Lung microvascular endothelial cell (primary cell): Measurements from ENCODE around the gene DAAM2. TPM values are rescaled to one million over a fixed set of nuclear protein-coding genes. Genes with fewer than 3 reads are reported as not detected.

ENCODE experiments used
- DNase-seq, 2 donors: peaks; one replicate each; pipeline versions ENCODE4 v3.0.0 to v3.0.0-alpha.2; 2010; ENCODE audit warnings: low read depth in 2 of 2
- total RNA-seq: library from RNA; depleted of rRNA; stranded (reverse); fragments of >200 nt; gene quantifications from 2 replicates; pipeline ENCODE4 v1.2.1, GENCODE V29; 2014

Gene DAAM2
- total RNA-seq, 1 donor from 2014 or later = 0.20 TPM

DNA sequence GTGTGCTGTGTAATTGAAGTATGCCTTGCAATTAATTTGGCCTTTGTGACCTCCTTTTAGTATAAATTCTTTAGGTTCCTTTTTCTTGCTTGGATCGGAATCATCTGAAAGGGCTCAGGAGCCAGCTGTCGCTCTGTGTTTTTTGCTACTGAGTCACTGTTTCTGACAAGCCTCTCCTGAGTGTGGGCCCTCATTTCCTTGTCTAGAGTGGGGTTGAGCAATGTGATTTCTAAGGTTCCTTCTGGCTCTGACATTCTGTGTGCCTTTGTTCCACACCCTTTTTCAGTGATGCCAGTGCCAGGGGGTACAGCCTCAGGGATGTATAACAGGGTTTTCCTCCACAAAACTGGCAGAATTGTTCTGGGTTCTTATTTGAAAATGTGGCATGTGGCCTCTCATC lies 26.5 kb downstream of the DAAM2 start:
- no peak for DNase-seq

DNA sequence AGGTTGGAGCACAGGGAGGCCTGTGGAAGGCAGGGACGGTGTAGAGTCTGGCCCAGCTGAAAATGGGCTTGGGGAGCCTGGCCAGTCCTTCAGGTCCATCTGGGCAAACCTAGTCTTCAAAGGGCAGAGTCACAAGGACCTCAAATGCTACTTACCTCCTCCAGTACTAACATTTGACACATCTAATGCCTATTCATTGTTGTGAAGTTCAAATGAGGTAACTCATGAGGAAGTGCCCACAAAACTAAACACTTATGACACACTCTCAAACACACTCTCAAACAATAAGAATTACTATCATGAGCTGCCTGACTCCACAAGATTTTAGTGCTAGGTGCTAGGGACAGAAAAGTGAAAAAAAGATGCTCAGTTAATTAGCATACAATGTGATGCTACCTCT lies 27.1 kb downstream of the DAAM2 start:
- no peak for DNase-seq

GRCh38 chr6:39819676-39820075 lies 27.5 kb downstream of the DAAM2 start:
- DNase-seq = no peak

GRCh38 chr6:39820553-39820952 lies 28.4 kb downstream of the DAAM2 start:
- DNase-seq = no peak

- DNase-seq = no peak
Measured at GRCh38 chr6:39821046-39821740, 29.0 kb downstream of the DAAM2 start.

DNA sequence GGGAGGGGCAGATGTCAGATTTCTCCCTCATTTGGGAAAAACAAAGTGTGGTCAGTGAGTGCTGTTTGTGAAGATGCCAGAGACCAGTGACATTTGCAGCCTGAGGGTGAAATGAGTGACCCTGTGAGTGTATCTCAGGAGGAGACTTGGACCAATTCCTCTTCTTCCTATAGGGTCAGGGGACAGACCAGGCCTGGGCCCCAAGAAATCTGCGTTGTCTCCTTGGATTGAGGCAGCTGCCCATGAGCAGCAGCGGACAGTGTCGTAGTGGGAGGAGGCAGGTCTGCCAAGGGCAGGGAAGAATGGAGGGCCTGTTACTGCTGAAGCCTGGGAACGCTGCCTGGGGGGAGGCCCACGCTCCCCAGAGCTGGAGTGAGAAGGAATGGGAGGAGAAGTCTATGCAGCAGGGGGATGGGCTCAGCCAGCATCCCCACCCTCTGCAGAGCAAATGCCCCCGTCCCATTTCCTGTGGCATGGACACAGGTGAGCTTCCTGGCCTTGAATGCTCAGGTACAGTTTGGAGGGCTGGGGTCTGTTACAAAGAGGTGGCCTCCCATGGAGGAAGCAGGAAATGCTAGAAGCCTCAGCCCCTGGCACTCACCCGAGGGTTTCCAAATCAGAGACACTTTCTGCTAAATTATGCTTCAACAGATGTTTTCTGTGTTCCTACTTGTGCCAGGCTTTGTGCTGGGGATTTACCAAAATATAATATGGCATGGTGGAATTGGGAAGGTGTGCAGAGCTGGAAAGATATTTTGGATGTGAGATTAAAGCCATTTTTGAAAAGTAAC lies 29.8 kb downstream of the DAAM2 start:
- DNase-seq = no peak

DNA sequence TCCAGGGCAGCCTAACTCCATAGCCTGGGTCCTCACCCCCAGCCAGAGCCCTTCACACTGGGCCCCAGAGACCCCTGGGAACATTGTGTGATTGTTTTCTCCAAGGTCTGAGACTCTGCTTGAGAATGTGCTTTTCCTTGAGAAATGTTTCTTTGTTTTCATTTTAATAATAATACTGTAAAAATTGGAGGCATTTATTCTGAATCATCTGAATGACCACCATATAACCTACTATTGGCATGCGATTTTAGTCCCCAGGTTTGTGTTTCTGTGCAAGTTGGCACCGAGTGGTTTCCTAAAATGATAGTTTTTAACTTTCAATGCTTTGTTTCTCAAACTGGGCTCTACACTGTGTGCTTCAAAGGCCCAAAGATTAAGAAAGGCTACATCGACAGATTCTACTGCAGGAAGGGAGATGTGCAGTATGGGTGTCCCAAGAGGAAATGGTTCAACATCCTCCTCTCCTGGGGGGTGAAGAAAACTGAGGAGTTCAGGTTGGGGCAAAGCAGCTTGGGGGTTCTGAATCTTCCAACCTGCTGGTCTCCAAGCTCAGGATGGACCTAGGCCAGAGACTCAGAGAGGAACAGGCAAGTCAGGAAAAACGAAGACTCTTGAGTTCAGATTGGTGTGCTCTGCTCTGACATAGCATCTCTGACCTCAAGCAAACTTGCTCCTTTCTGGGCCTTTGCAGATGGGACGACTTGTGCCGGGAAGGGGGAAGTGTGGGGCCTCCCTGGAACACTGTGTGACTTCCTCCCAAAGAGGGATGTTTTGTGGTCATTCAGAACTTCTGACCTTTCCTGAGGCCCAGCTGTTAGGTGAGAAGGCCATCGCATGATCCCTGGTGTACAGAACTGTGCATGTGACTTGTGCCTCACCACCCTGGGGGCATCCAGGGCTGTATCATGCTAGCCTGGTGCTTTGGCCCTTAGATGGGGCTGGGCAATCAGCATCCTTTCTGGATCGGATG lies 31.0 kb downstream of the DAAM2 start:
- DNase-seq = no peak

- DNase-seq = no peak
Measured at GRCh38 chr6:39824030-39824926, 32.1 kb downstream of the DAAM2 start.

- no peak for DNase-seq
Measured at GRCh38 chr6:39829331-39829730, 37.2 kb downstream of the DAAM2 start.

DNA sequence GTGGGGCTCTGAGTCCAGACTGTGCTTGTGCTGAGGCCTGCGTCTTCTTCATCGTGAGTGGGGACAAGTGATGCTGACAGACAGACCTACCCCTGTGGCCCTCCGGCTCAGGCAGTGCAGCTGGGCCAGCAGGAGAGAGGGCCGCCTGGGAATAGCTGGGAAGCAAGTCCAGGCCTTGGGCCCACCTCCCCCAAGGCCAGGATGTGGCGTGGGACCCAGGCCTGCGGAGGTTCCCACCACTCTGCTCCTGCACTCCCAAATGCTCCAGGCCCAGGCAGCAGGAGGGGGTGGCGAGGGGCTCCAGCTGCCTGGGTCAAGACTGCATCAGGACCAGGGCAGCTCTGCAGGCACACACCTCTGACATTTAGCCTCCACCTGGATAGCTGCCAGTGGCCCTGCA lies 38.3 kb downstream of the DAAM2 start:
- DNase-seq = no peak

DNA sequence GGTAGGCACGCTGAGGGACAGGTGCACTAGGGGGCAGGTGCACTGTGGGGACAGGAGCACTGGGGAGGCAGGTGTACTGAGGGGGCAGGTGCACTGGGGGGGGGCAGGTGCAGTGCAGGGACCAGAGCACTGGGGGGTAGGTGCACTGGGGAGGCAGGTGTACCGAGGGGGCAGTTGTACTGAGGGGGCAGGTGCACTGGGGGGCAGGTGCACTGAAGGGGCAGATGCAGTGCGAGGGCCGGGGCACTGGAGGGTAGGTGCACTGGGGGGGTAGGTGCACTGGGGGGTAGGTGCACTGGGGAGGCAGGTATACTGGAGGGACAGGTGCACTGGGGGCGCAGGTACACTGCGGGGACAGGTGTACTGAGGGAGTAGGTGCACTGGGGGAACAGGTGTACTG lies 39.5 kb downstream of the DAAM2 start:
- no peak for DNase-seq

- no peak for DNase-seq
Measured at GRCh38 chr6:39834278-39834677, 42.1 kb downstream of the DAAM2 start.

DNA sequence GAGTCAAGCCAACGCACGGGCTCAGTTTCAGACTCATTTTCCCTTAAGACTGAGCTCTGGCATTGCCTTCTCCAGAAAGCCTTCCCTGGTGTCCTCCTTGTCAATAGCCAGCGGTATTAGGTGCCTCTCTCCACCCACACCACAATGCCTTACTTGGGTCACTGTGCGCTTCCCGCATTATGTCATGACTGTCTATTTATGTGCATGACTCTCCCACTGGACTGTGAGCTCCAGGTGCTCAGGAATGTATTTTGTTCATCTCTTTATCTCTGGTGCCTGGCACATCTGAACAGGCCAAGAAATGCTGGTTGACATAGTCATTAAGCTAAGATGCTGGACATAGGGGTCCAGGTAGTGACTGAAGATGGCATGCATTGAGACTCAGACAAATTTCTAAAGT lies 42.7 kb downstream of the DAAM2 start:
- DNase-seq = no peak

DNA sequence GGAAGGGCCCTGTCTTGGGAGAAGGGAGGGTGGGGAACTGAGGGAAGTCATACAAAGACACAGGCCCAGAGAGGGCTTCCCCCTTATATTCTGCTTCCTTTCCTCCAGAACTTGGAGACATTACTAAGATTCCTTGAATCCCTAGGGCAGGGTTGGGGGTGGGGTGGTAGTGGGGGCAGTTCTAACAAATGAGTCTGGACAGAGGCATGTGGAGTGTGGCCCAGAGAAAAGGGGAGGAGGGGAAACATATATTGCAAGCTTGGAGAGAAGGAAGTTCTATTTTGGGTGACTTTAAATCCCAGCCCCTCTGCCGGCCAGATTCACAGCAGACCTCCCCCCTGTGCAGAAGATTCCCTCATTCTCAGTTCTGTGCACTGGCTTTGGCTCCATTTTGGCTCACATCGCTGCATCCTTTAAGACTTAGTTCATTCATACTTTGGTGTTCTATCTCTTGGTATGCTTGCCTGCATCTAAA lies 43.7 kb downstream of the DAAM2 start:
- no peak for DNase-seq

DNA sequence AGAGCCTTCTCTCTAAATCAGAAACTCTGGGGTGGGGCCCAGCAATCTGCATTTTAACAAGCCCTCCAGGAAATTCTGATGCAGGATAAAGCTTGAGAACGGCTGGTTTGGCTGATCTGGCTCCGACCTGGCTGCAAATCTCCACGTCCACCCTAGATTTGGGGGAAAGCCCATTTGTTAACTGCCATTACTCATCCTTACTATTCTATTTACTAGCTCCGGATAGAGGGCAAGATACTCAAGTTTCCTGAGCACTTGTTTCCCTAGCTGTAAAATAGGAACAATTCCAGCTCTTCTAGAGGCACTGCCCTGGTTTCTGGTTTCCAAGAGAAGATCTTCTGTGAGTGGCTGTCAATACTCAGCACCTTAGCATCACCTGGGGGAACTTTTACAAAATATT lies 44.4 kb downstream of the DAAM2 start:
- no peak for DNase-seq

DNA sequence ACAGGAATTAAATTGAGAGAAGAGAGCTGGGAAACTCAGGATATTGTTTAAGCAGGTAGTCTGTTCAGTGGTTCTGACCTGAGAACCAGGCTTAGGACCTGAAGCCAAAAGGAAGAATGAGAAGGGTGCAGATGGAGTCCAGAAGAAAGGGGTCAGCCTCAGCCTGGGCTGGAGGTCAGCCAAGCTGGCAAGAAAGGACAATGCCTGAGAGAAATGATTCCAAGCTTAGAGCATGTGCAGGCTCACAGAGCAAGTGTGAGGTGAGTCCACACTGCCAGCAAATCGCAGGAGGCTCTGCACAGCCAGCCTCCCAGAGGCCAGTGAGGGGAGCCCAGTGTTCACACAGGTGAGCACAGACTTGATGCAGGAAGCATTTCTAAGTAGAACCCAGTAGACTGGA lies 47.3 kb downstream of the DAAM2 start:
- DNase-seq = no peak

GRCh38 chr6:39840781-39841180 lies 48.6 kb downstream of the DAAM2 start:
- DNase-seq = no peak

DNA sequence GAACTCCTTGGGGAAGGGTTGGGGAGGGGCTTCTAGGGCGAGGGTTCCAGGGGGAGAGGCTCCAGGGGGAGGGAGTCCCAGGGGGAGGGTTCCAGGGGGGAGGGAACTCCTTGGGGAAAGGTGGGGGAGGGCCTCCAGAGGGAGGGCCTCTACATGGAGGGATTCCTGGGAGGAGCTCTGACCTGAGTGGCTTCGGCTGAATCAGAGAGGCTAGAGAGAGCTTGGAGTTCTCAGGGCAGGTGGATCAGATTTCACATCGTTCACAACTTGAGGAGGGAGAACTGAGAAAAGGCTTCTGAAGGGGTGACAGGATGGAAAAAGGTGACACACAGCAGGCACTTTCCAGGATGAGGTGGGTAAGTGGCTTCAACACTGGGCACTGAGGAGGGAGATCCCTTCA lies 49.1 kb downstream of the DAAM2 start:
- no peak for DNase-seq

- no peak for DNase-seq
Measured at GRCh38 chr6:39841923-39842322, 49.7 kb downstream of the DAAM2 start.

DNA sequence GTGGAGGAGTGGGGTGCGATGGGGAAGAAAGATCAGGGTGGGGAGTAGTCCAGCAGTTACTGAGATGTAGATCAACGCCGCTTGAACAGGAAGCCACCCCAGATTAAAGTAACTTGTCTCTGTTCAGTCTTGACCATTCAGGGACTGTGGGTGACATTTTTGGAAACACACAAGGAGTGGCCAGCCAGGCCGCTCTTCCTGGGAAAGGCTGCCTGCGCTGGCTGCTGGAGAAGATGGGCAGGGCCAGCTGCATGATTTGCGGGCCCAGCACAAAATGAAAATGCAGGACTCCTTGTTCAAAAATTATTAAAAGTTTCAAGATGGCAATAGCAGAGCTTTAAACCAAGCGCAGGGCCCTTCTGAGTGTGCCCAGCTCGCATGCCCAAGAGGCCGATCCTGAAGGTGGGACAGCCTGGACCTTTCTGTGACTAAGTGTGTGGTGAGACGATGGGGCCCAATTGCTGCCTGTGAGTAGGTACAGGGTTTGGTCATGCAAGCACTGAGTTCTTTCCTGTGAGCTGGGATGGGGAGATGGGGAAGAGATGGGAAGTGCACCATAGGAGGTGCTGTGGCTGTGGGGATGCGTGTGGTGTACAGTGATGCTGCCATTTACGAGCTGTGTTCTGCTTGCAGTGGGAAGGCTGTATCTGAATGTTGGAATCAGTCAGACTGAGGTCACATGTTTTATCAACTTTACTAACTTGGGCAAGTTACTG lies 51.3 kb downstream of the DAAM2 start:
- no peak for DNase-seq
